HepG2 (cell line): ENCODE data around the gene ATG7. TPM values are rescaled to one million over a fixed set of nuclear protein-coding genes. Genes with fewer than 3 reads are reported as not detected.

Experiments used
- CREM ChIP-seq, 2 experiments: sonication (generic) in 1 of 2; formaldehyde crosslinking in 1 of 2; IDR thresholded peaks; 2 replicates each; pipeline versions ENCODE4 v1.4.0 to v1.6.1; 2016 to 2020; ENCODE audit warnings: antibody characterized with exemption in 1 of 2, mild to moderate bottlenecking in 1 of 2, missing genetic modification reagents in 1 of 2
- DNMT1 ChIP-seq: sonication (generic); formaldehyde crosslinking; IDR thresholded peaks from 2 replicates; pipeline ENCODE4 v1.5.1; 2020; ENCODE audit warnings: mild to moderate bottlenecking, missing genetic modification reagents
- FIP1L1 ChIP-seq: fragments of 200-400 bp; formaldehyde crosslinking; IDR thresholded peaks from 2 replicates; pipeline ENCODE4 v1.6.1; 2018; ENCODE audit warnings: low read depth, mild to moderate bottlenecking, low read length, moderate library complexity, borderline replicate concordance; ENCODE audit not compliant: insufficient read depth
- HNRNPUL1 ChIP-seq: fragments of 200-400 bp; formaldehyde crosslinking; IDR thresholded peaks from 2 replicates; pipeline ENCODE4 v1.6.1; 2017; ENCODE audit warnings: low read depth, mild to moderate bottlenecking, low read length, moderate library complexity
- ISX ChIP-seq: sonication (generic); formaldehyde crosslinking; conservative IDR thresholded peaks from 2 replicates; pipeline ENCODE4 v1.5.0; 2020; ENCODE audit warnings: missing genetic modification reagents
- KIAA2018 ChIP-seq: sonication (generic); formaldehyde crosslinking; IDR thresholded peaks from 2 replicates; pipeline ENCODE4 v1.5.0; 2020; ENCODE audit warnings: mild to moderate bottlenecking, missing genetic modification reagents, borderline replicate concordance
- RFX1 ChIP-seq: fragments of 450-650 bp; IDR thresholded peaks from 2 replicates; pipeline ENCODE4 v1.6.1; 2017
- ZBTB46 ChIP-seq: sonication (generic); formaldehyde crosslinking; IDR thresholded peaks from 2 replicates; pipeline ENCODE4 v1.4.0; 2020; ENCODE audit warnings: mild to moderate bottlenecking, missing genetic modification reagents, borderline replicate concordance
- ZNF674 ChIP-seq: sonication (generic); formaldehyde crosslinking; IDR thresholded peaks from 2 replicates; pipeline ENCODE4 v1.5.0; 2020; ENCODE audit warnings: low read depth, mild to moderate bottlenecking, missing genetic modification reagents
- polyA plus RNA-seq, 8 experiments: library from polyadenylated mRNA; depleted of rRNA in 3 of 8; stranded (reverse) in 7 of 8; unstranded in 1 of 8; fragments of >200 nt; fragmentation: Illumina TruSeq in 4 of 8; extraction: Trizol in 4 of 8; gene quantifications; 2 replicates each; pipeline versions ENCODE4 v1.2.1 to v1.2.3, GENCODE V29; 2011 to 2016; ENCODE audit warnings: low read depth in 4 of 8, missing spikeins in 1 of 8, mixed read lengths in 1 of 8; ENCODE audit not compliant: insufficient read depth in 1 of 8
- total RNA-seq, 5 experiments: library from RNA; depleted of rRNA; stranded (reverse); fragments of >200 nt; fragmentation: Illumina TruSeq; extraction: Trizol; gene quantifications; 2 replicates each; pipeline ENCODE4 v1.2.3, GENCODE V29; 2016; ENCODE audit warnings: low read depth in 1 of 5
- TF ChIP-seq, protein P1 (sequence below): sonication (generic); formaldehyde crosslinking; IDR thresholded peaks from 2 replicates; pipeline ENCODE4 v1.4.0; 2020; ENCODE audit warnings: missing genetic modification reagents
- TF ChIP-seq, protein P2 (sequence below): sonication (generic); formaldehyde crosslinking; IDR thresholded peaks from 2 replicates; pipeline ENCODE4 v1.8.1; 2023; ENCODE audit warnings: mild to moderate bottlenecking, inconsistent platforms, moderate library complexity, missing genetic modification reagents, borderline replicate concordance

Gene ATG7
- total and polyA plus RNA-seq, 2 of the 13 experiments (the other 11 are each of a cell fraction or from before 2014, with no cell fraction given), result 7.8 to 22.1 TPM

DNA sequence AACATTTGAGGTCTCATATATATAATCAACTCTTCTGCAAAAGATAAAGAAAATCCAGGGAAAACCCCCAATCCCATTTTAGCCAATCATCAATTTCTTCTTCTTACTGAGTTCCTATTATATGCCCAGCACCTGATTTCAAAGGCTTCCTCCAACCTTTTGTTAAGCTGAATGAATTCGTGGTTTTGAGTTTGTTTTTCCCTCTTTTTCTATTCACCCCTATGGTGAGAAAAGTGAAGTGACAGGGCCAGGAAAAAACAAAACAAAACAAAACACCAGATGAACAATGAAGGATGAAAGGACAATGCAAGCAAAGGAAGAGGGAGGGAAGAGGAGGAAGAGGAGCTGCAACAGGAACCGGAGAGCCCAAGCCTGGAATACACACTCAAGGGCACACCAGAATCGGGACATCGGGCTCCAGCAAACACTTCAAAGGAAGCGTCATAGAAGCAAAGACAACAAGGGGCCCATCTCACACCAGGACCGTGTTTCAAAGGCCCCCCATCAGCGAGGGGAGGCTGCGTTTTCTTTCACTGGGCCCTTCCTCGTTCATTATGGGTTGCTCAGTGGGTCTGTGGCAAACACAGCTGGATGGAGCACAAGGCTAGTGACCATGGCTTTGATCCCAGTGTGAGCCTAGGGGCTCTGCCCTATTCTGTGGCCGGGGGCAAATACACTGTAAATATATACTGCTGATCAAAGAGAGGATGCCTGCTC, 321.3 kb downstream of the ATG7 start (continued):
- TF ChIP-seq, protein P1, sequence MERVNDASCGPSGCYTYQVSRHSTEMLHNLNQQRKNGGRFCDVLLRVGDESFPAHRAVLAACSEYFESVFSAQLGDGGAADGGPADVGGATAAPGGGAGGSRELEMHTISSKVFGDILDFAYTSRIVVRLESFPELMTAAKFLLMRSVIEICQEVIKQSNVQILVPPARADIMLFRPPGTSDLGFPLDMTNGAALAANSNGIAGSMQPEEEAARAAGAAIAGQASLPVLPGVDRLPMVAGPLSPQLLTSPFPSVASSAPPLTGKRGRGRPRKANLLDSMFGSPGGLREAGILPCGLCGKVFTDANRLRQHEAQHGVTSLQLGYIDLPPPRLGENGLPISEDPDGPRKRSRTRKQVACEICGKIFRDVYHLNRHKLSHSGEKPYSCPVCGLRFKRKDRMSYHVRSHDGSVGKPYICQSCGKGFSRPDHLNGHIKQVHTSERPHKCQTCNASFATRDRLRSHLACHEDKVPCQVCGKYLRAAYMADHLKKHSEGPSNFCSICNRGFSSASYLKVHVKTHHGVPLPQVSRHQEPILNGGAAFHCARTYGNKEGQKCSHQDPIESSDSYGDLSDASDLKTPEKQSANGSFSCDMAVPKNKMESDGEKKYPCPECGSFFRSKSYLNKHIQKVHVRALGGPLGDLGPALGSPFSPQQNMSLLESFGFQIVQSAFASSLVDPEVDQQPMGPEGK, result peak; percentile 97
- TF ChIP-seq ZNF674 (CRISPR knock-in tag), result no peak
- no peak for TF ChIP-seq FIP1L1
- TF ChIP-seq KIAA2018 (CRISPR knock-in tag), result no peak
- TF ChIP-seq ISX (CRISPR knock-in tag), result no peak
- no peak for TF ChIP-seq RFX1
- TF ChIP-seq, protein P2, sequence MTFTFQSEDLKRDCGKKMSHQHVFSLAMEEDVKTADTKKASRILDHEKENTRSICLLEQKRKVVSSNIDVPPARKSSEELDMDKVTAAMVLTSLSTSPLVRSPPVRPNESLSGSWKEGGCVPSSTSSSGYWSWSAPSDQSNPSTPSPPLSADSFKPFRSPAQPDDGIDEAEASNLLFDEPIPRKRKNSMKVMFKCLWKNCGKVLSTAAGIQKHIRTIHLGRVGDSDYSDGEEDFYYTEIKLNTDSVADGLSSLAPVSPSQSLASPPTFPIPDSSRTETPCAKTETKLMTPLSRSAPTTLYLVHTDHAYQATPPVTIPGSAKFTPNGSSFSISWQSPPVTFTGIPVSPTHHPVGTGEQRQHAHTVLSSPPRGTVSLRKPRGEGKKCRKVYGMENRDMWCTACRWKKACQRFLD (CRISPR knock-in tag), result no peak
- TF ChIP-seq ZBTB46 (CRISPR knock-in tag), result no peak
- no peak for TF ChIP-seq DNMT1
- peak; percentile 65 for TF ChIP-seq CREM (IDR thresholded peaks at IDR 0.05)
- no peak for TF ChIP-seq CREM (CRISPR knock-in tag; IDR thresholded peaks at IDR 0.05)
- no peak for TF ChIP-seq HNRNPUL1
